ENCODE results near the gene MAOA.

- TF ChIP-seq POLR2AphosphoS5 (IDR thresholded peaks at IDR 0.05; ENCODE audit: low read depth, low read length) = no peak
- TF ChIP-seq, protein P1, sequence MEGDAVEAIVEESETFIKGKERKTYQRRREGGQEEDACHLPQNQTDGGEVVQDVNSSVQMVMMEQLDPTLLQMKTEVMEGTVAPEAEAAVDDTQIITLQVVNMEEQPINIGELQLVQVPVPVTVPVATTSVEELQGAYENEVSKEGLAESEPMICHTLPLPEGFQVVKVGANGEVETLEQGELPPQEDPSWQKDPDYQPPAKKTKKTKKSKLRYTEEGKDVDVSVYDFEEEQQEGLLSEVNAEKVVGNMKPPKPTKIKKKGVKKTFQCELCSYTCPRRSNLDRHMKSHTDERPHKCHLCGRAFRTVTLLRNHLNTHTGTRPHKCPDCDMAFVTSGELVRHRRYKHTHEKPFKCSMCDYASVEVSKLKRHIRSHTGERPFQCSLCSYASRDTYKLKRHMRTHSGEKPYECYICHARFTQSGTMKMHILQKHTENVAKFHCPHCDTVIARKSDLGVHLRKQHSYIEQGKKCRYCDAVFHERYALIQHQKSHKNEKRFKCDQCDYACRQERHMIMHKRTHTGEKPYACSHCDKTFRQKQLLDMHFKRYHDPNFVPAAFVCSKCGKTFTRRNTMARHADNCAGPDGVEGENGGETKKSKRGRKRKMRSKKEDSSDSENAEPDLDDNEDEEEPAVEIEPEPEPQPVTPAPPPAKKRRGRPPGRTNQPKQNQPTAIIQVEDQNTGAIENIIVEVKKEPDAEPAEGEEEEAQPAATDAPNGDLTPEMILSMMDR (CRISPR knock-in tag; IDR thresholded peaks at IDR 0.05) = no peak
These were observed 79.9 kb downstream of the MAOA start for GRCh38 chrX:43735957-43736356.
